Activated CD4-positive, alpha-beta T cell treated with anti-CD3 and anti-CD28 coated beads, Interleukin-2, Interleukin-6, amounts not matched to agents 100 ng/mL and 50 ng/mL, durations not matched to agents 16 hours and 8 hours (primary cell): ENCODE results near the gene SCN8A.

Experiments
- DNase-seq: peaks from one replicate; pipeline ENCODE4 v3.0.0-alpha.2; 2020

SCN8A gene

GRCh38 chr12:51675071-51675803 lies 84.2 kb downstream of the SCN8A start:
- DNase-seq = no peak

- no peak for DNase-seq
Measured at GRCh38 chr12:51676875-51677274, 85.8 kb downstream of the SCN8A start.

GRCh38 chr12:51677284-51677968 lies 86.4 kb downstream of the SCN8A start:
- no peak for DNase-seq

GRCh38 chr12:51678086-51678724 lies 87.2 kb downstream of the SCN8A start:
- peak; percentile 45 for DNase-seq

GRCh38 chr12:51682981-51683380 lies 91.9 kb downstream of the SCN8A start:
- DNase-seq = no peak

GRCh38 chr12:51683763-51684357 lies 92.8 kb downstream of the SCN8A start:
- DNase-seq = no peak

- DNase-seq = no peak
Measured at GRCh38 chr12:51686727-51687126, 95.7 kb downstream of the SCN8A start.

- no peak for DNase-seq
Measured at GRCh38 chr12:51687177-51687576, 96.1 kb downstream of the SCN8A start.

- DNase-seq = no peak
Measured at GRCh38 chr12:51687614-51688013, 96.6 kb downstream of the SCN8A start.

GRCh38 chr12:51689983-51690382 lies 99.0 kb downstream of the SCN8A start:
- DNase-seq = no peak

- DNase-seq = no peak
Measured at GRCh38 chr12:51692016-51692415, 101.0 kb downstream of the SCN8A start.

GRCh38 chr12:51693569-51693968 lies 102.5 kb downstream of the SCN8A start:
- no peak for DNase-seq

- DNase-seq = no peak
Measured at GRCh38 chr12:51694146-51694545, 103.1 kb downstream of the SCN8A start.

- no peak for DNase-seq
Measured at GRCh38 chr12:51695241-51696010, 104.4 kb downstream of the SCN8A start.

- no peak for DNase-seq
Measured at GRCh38 chr12:51699219-51699618, 108.2 kb downstream of the SCN8A start.

- no peak for DNase-seq
Measured at GRCh38 chr12:51700887-51701286, 109.9 kb downstream of the SCN8A start.

- DNase-seq = no peak
Measured at GRCh38 chr12:51702587-51702986, 111.6 kb downstream of the SCN8A start.

- no peak for DNase-seq
Measured at GRCh38 chr12:51705450-51705849, 114.4 kb downstream of the SCN8A start.

- DNase-seq = no peak
Measured at GRCh38 chr12:51706206-51706605, 115.2 kb downstream of the SCN8A start.

GRCh38 chr12:51714666-51715065 lies 123.6 kb downstream of the SCN8A start:
- DNase-seq = no peak

GRCh38 chr12:51717326-51717925 lies 126.4 kb downstream of the SCN8A start:
- DNase-seq = no peak

- peak; percentile 52 for DNase-seq
Measured at GRCh38 chr12:51721282-51721940, 130.4 kb downstream of the SCN8A start.
